ENCODE data around the gene LMNTD2.

The LMNTD2 gene

GRCh38 chr11:507727-508515 is 52.6 kb downstream of the LMNTD2 start:
- no peak for DNase-seq (ENCODE audit: low read depth)

GRCh38 chr11:506995-507726 is 53.4 kb downstream of the LMNTD2 start, which contains the start of gene RNH1:
TSS of gene RNH1 (minus strand) at chr11:507242. CDS start at chr11:502162, 5,080 bp downstream.
- DNase-seq (ENCODE audit: low read depth) = peak; percentile 99

DNA sequence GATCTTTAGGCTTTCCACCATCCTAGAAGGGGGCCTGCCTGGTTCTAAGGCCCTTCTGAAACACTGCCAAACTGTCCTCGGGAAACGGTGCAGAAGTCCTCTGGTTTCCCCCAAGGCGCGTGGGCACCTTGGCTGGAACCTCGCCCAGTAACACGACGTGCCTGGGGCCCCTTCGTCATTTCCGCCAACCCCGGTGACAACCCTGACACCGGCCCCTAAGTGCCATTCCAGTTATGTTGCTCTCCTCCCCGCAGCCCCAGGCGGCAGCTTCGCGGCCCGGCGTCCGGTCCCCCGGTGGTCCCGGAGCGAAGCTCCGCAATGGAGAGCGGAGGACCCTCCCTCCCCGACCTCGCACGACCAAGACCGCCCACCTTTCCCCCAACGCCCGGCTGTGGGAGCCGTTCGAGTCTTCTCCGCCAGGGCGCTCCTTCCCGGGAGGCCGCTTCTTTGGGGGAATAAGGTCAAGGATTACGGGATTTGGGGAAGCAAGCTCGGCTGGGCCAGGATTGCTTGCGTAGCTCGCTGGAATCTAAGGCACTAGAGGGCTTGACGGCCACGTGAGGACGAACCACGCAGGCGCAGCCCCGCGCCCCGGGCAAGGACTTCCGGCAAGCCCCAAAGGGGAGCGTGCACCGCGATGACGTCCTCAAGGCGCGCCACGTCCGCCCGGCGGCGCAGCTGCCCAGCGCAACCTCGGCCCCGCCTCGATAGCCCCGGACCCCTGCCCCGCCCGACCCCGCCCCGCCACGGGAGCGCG is 54.1 kb downstream of the LMNTD2 start:
- peak; percentile 95 for DNase-seq (ENCODE audit: low read depth)

GRCh38 chr11:504994-505344 is 55.6 kb downstream of the LMNTD2 start:
- no peak for DNase-seq (ENCODE audit: low read depth)

All from activated T-helper 9 cell treated with anti-CD3 and anti-CD28 coated beads, Interleukin-2, amount 50 U/mL, for 16 hours (primary cell).